Glomerular visceral epithelial cell (primary cell): Measurements from ENCODE around the gene KCNIP1.

ENCODE experiments used
- DNase-seq: peaks from one replicate; pipeline ENCODE4 v3.0.0-alpha.2; 2016; ENCODE audit errors: extremely low spot score

The KCNIP1 gene

GRCh38 chr5:170781946-170782345 is 278.1 kb downstream of the KCNIP1 start:
- no peak for DNase-seq

- no peak for DNase-seq
Observed at GRCh38 chr5:170782438-170782837, 278.6 kb downstream of the KCNIP1 start.

DNA sequence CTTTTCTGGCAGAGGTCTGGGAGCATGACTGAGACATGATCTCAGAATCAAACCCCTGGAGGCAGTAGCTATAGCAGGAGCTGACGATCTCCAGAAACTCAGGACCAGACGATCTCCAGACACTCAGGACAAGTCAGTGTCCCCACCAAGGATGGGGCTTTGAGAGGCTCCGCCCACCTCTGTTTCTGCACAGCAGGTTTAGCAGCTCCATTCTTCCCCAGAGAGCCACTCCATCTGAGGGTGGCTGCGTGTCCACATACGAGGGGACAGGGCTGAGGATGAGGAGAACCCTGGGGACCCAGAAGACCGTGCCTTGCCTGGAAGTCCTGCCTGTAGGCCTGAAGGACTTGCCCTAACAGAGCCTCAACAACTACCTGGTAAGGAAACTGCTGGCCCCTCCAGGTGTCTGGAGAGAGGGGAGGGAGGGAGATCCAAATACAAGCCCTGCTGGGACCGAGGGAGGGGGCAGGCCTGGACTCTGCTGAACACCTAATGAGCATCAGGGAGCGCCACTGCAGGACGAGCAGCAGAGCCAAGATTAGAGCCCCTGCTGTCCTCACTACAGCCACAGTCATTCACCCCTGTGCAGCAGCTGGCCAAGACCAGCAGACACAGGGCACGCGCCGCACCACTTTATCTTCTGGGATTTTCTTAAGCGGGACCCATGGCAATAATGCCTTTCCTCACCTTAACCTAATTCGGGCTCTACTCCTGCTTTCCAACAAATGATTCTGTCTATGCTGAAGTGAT is 279.9 kb downstream of the KCNIP1 start, which contains the start of gene GABRP:
Gene GABRP, plus strand, starts transcription at position 228 of the 750 bp plus-strand sequence. CDS start 4,891 bp downstream, outside the sequence.
- no peak for DNase-seq

GRCh38 chr5:170785416-170785815 is 281.6 kb downstream of the KCNIP1 start:
- DNase-seq = no peak
